ENCODE results near the gene TIMP1. TPM values are rescaled to one million over a fixed set of nuclear protein-coding genes. Genes with fewer than 3 reads are reported as not detected.

The TIMP1 gene
- total RNA-seq, 4 donors from 2014 or later: 10.9 to 90.6 (median 36.7) TPM

DNA sequence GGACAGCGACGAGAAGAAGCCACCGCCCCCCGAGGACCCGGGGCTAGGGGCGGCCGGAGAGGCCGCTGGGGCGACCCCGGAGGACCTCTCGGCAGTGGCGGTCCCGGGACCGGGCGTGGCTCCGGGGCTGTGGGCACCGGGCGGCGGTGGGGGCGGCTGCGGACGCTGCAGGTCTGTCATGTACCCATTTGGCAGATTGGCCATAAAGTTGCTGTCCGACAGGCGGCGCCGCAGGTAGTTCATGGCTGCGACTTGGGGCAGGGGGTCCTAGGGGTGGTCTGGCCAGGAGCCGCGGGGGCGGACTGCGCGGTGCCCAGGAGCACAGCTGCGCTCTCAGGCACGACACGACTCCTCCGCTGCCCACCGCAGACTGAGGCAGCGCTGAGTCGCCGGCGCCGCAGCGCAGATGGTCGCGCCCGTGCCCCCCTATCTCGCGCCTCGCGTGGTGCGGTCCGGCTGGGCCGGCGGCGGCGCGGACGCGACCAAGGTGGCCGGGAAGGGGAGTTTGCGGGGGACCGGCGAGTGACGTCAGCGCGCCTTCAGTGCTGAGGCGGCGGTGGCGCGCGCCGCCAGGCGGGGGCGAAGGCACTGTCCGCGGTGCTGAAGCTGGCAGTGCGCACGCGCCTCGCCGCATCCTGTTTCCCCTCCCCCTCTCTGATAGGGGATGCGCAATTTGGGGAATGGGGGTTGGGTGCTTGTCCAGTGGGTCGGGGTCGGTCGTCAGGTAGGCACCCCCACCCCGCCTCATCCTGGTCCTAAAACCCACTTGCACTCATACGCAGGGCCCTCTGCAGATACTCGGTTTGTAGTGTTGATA lies 37.5 kb downstream of the TIMP1 start, which contains the start of gene SYN1:
SYN1 (minus strand) TSS at position 372 of the 817 bp plus-strand sequence; CDS start at position 243, 129 bp downstream.
- no peak for DNase-seq
- intact Hi-C loops (cut with DNase I): no loop called here
- H3K4me3 ChIP-seq: peak within 1 kb of the TSS; percentile 16 to 59 (median 29)
- no peak for TF ChIP-seq POLR2A (IDR thresholded peaks at IDR 0.05)
- TF ChIP-seq, protein P1, sequence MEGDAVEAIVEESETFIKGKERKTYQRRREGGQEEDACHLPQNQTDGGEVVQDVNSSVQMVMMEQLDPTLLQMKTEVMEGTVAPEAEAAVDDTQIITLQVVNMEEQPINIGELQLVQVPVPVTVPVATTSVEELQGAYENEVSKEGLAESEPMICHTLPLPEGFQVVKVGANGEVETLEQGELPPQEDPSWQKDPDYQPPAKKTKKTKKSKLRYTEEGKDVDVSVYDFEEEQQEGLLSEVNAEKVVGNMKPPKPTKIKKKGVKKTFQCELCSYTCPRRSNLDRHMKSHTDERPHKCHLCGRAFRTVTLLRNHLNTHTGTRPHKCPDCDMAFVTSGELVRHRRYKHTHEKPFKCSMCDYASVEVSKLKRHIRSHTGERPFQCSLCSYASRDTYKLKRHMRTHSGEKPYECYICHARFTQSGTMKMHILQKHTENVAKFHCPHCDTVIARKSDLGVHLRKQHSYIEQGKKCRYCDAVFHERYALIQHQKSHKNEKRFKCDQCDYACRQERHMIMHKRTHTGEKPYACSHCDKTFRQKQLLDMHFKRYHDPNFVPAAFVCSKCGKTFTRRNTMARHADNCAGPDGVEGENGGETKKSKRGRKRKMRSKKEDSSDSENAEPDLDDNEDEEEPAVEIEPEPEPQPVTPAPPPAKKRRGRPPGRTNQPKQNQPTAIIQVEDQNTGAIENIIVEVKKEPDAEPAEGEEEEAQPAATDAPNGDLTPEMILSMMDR (IDR thresholded peaks at IDR 0.05): peak in 5 of 6 experiments; percentile 10 to 52 (median 19)
- H3K9me3 ChIP-seq: no peaks in the 10 kb centered on the region
- WGBS, 2 donors: 0% methylated on average over 9 of the region's 88 CpGs; no CpG with 5 or more reads in 1 of the 2 donors
- peaks cover 0 to 15% (median 0%) of the 10 kb centered on the region in 4 donors for H3K27me3 ChIP-seq
- H3K4me1 ChIP-seq: peaks cover 0 to 15% (median 3%) of the 10 kb centered on the region in 3 donors
- no peaks in the 10 kb centered on the region for H3K36me3 ChIP-seq
- H3K27ac ChIP-seq: no peak within 1 kb of the TSS

DNA sequence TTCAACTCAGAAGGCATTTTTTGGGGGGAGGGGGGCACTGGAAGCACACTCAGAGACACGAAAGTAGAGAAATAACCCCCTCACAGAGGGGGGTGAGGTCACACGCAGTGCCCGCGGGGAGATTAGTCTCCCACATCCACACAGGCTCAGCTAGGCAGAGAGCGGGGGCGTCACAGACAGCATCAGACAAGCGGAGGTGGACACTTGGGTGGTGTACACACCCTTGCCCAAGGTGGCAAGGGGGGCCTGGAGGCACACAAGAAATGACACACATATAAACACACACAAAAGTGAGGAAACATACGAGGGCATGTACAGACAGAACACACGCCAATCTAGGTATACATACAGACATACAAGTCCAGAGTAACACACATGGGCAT lies 38.1 kb downstream of the TIMP1 start:
- H3K27me3 ChIP-seq: peaks cover 0 to 15% (median 0%) of the 10 kb centered on the region in 4 donors
- H3K4me3 ChIP-seq: no peak overlapping the region
- no peaks in the 10 kb centered on the region for H3K36me3 ChIP-seq
- 65 to 80% methylated on average over 2 to 9 of the region's 9 CpGs for WGBS, 2 donors
- no peak for TF ChIP-seq POLR2A (IDR thresholded peaks at IDR 0.05)
- TF ChIP-seq, protein P1 (IDR thresholded peaks at IDR 0.05): no peak
- H3K9me3 ChIP-seq: no peaks in the 10 kb centered on the region
- no peak for DNase-seq
- intact Hi-C loops (cut with DNase I): no loop called here
- peaks cover 0 to 15% (median 3%) of the 10 kb centered on the region in 3 donors for H3K4me1 ChIP-seq
- no peak overlapping the region for H3K27ac ChIP-seq

DNA sequence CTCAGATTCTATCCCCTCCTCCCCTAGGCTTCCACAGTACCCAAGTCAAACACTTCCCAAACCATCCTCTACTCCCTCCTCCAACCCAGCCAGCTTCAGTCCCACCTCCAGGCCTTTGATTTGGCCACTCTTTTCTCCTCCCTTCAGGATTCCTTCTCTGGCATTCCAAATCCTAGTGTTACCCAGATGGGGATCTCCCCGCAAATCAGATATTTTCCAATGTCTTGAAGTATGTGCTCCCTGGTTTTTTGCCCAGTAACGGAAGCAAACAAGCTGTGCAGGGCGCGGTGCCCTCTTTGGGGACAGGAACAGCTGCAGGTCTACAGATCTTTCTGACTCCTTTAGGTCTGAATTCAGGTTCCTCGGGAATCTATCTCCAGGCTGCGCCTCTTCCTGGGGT lies 39.6 kb downstream of the TIMP1 start:
- TF ChIP-seq POLR2A (IDR thresholded peaks at IDR 0.05): no peak
- TF ChIP-seq, protein P1 (IDR thresholded peaks at IDR 0.05): no peak
- no peaks in the 10 kb centered on the region for H3K9me3 ChIP-seq
- H3K27ac ChIP-seq: no peak overlapping the region
- no peak for DNase-seq
- 78 to 85% methylated on average over 6 of the region's 6 CpGs for WGBS, 2 donors
- H3K4me3 ChIP-seq: no peak overlapping the region
- H3K27me3 ChIP-seq: peaks cover 0 to 15% (median 0%) of the 10 kb centered on the region in 4 donors
- no peaks in the 10 kb centered on the region for H3K36me3 ChIP-seq
- peaks cover 0 to 15% (median 3%) of the 10 kb centered on the region in 3 donors for H3K4me1 ChIP-seq
- intact Hi-C loops (cut with DNase I): no loop called here

DNA sequence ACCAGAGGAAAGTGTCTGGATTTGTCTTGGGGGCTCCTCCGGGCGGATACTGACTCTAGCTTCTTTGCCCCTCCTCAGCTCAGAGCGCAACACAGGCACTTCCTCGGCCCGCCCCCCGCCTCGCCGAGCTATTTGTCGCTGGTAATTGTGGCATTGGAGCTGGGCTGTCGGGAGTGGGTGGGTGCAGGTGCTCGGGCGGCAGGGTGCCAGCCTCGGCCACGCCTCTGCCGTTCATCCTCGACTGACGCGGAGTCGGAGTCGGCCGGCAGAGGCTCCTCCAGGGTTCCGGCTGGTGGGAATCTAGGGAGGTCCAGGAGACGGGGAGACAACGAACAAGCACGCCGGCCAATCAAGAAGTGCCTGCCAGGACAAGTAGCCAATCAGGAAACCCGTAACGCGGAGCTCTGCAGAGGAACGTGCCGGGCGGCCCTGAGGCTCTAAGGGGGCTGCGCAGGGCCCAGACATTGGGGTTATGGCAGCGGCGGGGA lies 41.3 kb downstream of the TIMP1 start:
- H3K4me1 ChIP-seq: peaks cover 0 to 15% (median 3%) of the 10 kb centered on the region in 3 donors
- WGBS, 2 donors: 39% methylated on average over 10 of the region's 35 CpGs; no CpG with 5 or more reads in 1 of the 2 donors
- no peak for DNase-seq
- H3K27ac ChIP-seq: no peak overlapping the region
- peaks cover 0 to 15% (median 0%) of the 10 kb centered on the region in 4 donors for H3K27me3 ChIP-seq
- H3K36me3 ChIP-seq: no peaks in the 10 kb centered on the region
- no peak for TF ChIP-seq POLR2A (IDR thresholded peaks at IDR 0.05)
- TF ChIP-seq, protein P1 (IDR thresholded peaks at IDR 0.05): no peak
- intact Hi-C loops (cut with DNase I): no loop called here
- no peaks in the 10 kb centered on the region for H3K9me3 ChIP-seq
- H3K4me3 ChIP-seq: peak overlapping the region in 2 of 4 donors; percentile 16 to 48

DNA sequence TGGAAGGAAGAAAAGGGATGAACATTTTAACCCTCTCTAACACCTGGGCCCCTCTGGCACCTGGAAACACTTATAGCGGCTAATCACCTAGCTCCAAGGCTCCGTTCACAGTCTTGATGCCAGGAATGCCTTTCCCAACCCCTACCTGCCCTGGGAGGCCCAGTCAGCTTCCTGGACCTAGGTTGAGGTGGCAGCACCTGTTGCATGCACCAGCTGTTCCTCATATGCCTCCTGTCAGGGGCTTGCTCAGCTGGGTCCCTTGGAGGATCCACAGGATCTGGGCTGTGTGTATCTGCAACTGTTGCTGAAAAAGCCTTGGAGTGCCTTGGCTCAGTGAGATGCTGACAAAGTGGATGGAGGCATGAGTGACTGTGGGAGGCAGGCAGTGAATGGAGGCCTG lies 43.1 kb downstream of the TIMP1 start:
- Histone ChIP-seq H3K4me3 (no peak overlapping the region), H3K27me3 (peaks cover 0 to 11% (median 0%) of the 10 kb centered on the region in 4 donors), H3K4me1 (peaks cover 0 to 8% (median 0%) of the 10 kb centered on the region in 3 donors), H3K9me3 (no peaks in the 10 kb centered on the region), H3K27ac (no peak overlapping the region), H3K36me3 (no peaks in the 10 kb centered on the region)
- 80 to 94% methylated on average over 1 to 2 of the region's 2 CpGs for WGBS, 2 donors
- TF ChIP-seq, protein P1 (IDR thresholded peaks at IDR 0.05): no peak
- no peak for TF ChIP-seq POLR2A (IDR thresholded peaks at IDR 0.05)
- intact Hi-C loops (cut with DNase I): no loop called here
- DNase-seq: no peak

All from esophagus squamous epithelium (tissue), 5 donors.